Adrenal gland (tissue), 5 donors: Measurements from ENCODE around the gene MAD1L1.

Experiments used
- CTCF ChIP-seq, 6 experiments: fragments of 450-650 bp in 4 of 6; fragments of 200-600 bp in 2 of 6; sonication (generic) in 1 of 6; IDR thresholded peaks; 1 replicate in 5 of 6; 2 replicates in 1 of 6; pipeline versions ENCODE4 v1.5.1 to v1.8.0; 2016 to 2021; ENCODE audit warnings: antibody characterized with exemption in 6 of 6, mild to moderate bottlenecking in 2 of 6, moderate library complexity in 1 of 6
- POLR2A ChIP-seq, 2 donors: fragments of 450-650 bp; IDR thresholded peaks; one replicate each; pipeline ENCODE4 v1.6.1; 2017; ENCODE audit warnings: antibody characterized with exemption in 2 of 2, mild to moderate bottlenecking in 2 of 2, moderate library complexity in 1 of 2
- donor health status: DM: no; HTN: no; CAD: no.

GRCh38 chr7:2109936-2110609, 122.7 kb downstream of the MAD1L1 start:
- no peak for TF ChIP-seq CTCF (IDR thresholded peaks at IDR 0.05)
- no peak for TF ChIP-seq POLR2A (IDR thresholded peaks at IDR 0.05)
